ENCODE measurements around the gene BTNL9.
"Not testable (repeated sequence)": the region's sequence is repeated elsewhere in the genome, so short reads cannot be mapped to it uniquely, and the experiment has no call there.

DNA sequence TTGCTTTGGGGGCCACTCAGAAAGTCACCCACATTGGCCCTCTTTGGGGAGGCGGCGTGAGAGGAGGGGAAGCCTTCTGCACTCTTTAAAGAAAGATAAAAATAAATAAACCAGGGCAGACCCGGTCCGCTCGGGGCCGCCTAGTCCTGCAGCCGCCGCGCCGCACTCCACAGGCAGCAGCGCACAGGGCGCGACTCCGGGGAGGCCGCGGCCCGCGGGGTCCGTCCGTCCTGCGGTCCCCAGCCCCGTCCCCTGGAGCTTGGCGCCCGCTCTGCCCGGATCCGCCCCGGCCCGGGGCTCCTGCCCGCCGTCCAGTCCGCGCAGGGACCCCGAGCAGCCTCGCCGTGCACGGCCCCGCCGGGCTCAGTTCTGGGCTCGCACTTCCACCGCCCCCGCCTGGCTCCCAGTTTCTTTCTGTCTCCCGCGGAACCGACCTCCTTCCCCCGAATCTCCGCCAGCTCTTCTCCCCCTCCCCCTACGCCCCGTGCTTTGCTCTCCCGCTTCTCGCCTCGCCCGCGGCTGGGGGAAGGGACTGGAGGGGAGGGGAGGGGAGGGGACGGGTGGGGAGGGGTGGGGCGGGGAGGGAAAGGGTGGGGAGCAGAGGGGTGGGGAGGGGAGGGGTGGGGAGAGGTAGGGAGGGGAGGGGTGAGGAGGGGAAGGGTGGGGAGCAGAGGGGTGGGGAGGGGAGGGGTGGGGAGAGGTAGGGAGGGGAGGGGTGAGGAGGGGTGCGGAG is 57.9 kb downstream of the BTNL9 start:
- TF ChIP-seq, protein P1, sequence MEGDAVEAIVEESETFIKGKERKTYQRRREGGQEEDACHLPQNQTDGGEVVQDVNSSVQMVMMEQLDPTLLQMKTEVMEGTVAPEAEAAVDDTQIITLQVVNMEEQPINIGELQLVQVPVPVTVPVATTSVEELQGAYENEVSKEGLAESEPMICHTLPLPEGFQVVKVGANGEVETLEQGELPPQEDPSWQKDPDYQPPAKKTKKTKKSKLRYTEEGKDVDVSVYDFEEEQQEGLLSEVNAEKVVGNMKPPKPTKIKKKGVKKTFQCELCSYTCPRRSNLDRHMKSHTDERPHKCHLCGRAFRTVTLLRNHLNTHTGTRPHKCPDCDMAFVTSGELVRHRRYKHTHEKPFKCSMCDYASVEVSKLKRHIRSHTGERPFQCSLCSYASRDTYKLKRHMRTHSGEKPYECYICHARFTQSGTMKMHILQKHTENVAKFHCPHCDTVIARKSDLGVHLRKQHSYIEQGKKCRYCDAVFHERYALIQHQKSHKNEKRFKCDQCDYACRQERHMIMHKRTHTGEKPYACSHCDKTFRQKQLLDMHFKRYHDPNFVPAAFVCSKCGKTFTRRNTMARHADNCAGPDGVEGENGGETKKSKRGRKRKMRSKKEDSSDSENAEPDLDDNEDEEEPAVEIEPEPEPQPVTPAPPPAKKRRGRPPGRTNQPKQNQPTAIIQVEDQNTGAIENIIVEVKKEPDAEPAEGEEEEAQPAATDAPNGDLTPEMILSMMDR (IDR thresholded peaks at IDR 0.05) = not testable (repeated sequence)
- not testable (repeated sequence) for TF ChIP-seq POLR2A (IDR thresholded peaks at IDR 0.05)

All from upper lobe of left lung (tissue), 4 donors.